ENCODE measurements around the gene SOWAHA. TPM values are rescaled to one million over a fixed set of nuclear protein-coding genes. Genes with fewer than 3 reads are reported as not detected.
"Not testable (repeated sequence)": the region's sequence is repeated elsewhere in the genome, so short reads cannot be mapped to it uniquely, and the experiment has no call there.

The SOWAHA gene
- total RNA-seq, 1 experiment from 2014 or later: not detected

DNA sequence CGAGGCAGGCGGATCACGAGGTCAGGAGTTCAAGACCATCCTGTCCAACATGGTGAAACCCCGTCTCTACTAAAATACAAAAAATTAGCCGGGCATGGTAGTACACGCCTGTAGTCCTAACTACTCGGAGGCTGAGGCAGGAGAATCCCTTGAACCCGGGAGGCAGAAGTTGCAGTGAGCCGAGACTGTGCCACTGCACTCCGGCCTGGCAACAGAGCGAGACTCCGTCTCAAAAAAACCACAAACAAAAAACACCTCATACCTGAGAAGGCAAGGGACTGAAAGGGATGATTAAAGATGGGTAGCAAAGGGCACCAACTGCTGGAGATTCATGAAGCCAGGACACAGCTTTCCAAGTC is 6.3 kb upstream of the SOWAHA start:
- not testable (repeated sequence) for DNase-seq (ENCODE audit: low read depth)

DNA sequence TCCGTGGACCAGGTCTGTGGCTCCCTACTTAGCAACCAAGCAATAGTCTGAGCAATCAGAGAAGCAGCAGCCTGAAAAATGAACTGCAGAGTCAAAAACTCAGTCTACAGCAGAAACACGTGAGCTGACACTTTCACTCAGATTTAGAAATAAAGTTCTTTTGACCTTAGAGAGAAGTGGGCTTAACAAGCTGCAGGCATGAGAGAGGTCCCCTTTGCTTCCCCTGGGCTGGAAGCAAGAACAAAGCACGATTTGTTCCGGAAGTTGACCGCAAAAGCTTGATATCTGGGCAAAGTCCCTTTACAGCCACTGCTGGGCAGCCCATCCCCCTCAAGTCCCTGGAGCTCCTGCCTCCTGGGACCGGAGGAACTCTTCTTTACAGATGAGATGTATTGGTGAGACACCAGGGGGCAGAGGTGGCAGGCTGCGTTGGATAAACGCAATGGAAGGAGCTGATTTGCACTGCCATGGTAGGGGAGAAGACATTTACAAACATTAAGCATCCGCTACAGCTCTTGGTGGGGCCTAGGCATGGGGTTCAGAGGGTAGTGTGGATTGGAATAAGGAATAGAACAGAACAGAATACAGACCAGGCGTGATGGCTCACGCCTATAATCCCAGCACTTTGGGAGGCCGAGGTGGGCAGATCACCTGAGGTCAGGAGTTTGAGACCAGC is 5.8 kb upstream of the SOWAHA start:
- DNase-seq (ENCODE audit: low read depth): no peak

DNA sequence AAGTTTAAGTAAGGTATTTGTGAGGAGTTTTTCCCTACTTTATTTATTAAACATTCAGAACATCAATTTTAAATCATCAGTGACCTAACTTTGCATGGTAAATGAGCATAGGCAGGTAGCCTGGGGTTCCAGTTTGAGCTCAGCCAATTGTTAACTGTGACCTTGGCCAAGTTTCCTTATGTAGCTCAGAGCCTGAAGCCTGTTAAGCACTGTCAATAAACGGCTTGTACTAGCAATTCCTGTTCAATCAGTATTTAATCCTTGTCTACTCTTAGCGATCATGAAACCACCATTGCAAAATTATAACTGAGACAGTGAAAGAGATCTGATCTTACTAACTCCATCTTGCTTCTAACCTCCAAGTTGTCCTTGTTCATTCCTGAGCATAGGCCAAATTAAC is 4.7 kb upstream of the SOWAHA start:
- DNase-seq (ENCODE audit: low read depth): no peak

DNA sequence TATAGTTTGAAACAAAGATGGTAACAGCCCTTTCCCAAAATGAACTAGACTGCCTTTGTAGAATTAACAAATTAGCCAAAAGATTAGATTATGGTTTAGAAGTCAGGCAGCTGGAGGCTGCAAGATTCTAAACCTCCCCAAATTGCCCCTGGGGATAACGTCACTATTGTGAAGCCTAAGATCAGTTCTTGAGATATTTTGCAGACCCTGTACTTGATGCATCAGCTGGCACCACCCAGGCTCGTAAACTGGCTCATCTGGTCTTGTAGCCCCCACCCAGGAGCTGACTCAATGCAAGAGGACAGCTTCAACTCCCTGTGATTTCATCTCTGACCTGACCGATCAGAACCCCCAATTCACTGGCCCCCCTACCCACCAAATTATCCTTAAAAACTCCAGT is 4.2 kb upstream of the SOWAHA start:
- no peak for DNase-seq (ENCODE audit: low read depth)

DNA sequence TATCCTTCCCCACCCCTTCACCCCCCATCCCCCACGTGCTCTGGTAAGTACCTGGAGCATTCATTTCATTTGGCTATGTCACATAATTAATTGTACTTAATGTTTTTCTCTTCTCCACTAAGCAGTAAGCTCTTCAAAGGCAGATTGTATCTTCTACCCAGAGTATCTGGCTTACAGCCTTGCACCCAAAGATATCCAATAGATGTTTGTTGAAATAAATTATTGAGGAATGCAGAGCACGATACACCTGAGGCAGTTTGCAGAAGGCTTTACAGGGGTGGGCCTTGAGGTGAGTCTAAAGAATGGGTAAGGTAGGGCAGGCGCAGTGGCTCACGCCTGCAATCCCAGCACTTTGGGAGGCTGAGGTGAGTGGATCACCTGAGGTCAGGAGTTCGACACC is 2.5 kb upstream of the SOWAHA start:
- DNase-seq (ENCODE audit: low read depth): no peak

DNA sequence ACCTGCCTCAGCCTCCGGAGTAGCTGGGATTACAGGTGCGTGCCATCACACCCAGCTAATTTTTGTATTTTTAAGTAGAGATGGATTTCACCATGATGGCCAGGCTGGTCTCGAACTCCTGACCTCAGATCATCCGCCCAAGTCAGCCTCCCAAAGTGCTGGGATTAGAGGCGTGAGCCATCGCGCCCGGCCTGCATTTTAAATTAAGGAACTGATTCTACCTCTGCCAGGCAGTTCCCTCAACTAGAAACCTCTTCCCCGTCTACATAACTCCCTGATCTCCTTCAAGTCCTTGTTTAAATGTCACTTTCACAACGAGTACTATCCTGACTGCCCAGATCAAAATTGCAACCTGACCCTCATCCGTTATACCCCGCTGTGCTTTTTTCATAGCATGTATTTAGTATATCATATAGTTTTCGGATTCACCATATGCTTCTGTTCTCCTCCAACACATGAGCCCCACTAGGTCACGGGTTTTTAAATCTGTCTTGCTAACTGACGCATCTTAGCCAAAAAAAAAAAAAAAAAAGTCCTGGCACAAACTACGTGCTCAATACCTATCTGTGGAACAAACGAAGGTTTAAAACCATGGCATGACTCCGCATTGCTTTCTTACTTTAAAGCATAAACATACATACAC is 858 bp upstream of the SOWAHA start:
- no peak for DNase-seq (ENCODE audit: low read depth)

DNA sequence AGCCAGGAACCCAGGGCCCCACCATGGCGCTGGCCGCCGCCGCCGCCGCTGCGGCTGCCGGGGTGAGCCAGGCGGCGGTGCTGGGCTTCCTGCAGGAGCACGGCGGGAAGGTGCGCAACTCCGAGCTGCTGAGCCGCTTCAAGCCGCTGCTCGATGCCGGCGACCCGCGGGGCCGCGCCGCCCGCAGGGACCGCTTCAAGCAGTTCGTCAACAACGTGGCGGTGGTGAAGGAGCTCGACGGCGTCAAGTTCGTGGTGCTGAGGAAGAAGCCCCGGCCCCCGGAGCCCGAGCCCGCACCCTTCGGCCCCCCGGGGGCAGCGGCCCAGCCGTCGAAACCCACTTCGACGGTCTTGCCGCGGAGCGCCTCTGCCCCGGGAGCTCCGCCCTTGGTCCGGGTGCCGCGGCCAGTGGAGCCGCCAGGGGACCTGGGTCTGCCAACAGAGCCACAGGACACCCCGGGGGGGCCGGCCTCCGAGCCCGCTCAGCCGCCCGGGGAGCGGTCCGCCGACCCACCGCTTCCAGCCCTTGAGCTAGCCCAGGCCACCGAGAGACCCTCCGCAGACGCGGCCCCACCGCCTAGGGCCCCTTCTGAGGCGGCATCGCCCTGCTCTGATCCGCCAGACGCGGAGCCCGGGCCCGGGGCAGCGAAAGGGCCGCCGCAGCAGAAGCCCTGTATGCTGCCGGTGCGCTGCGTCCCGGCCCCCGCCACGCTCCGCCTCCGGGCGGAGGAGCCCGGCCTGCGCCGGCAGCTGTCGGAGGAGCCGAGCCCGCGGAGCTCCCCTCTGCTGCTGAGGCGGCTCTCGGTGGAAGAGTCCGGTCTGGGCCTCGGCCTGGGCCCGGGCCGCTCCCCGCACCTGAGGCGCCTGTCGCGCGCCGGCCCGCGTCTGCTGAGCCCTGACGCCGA is 749 bp downstream of the SOWAHA start:
- DNase-seq (ENCODE audit: low read depth): no peak

DNA sequence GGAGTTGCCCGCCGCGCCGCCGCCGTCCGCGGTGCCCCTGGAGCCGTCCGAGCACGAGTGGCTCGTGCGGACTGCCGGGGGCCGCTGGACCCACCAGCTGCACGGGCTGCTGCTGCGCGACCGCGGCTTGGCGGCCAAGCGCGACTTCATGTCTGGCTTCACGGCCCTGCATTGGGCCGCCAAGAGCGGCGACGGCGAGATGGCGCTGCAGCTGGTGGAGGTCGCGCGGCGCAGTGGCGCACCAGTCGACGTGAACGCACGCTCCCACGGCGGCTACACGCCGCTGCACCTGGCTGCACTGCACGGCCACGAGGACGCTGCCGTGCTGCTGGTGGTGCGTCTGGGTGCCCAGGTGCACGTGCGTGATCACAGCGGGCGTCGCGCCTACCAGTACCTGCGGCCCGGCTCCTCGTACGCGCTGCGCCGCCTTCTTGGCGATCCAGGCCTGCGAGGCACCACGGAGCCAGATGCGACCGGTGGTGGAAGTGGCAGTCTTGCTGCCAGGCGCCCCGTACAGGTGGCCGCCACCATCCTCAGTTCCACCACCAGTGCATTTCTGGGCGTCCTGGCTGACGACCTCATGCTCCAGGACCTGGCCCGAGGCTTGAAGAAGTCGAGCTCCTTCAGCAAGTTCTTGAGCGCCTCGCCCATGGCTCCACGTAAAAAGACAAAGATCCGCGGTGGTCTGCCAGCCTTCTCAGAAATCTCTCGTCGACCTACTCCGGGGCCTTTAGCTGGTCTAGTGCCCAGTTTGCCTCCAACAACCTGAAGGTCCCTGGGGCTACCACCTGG is 1.6 kb downstream of the SOWAHA start:
- DNase-seq (ENCODE audit: low read depth): no peak

DNA sequence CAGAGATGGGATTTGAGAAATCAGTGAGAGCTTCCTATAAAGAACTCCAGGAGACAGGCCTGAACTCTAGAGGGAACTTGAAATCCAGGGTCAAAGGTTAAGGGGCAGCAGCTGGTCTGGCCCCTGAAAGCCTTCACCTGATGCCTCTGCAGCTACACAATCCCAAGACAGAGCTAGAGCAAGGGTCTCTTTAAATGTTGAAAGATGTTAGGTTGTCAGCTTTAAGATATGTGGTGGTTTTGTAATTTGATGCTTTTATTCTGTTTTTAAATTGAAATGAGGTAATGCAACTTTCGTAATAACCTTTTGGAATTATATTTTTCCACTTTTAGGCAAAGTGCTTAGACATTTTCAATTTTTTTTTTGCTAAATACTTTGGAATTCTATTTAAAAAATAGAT is 2.4 kb downstream of the SOWAHA start:
- no peak for DNase-seq (ENCODE audit: low read depth)

DNA sequence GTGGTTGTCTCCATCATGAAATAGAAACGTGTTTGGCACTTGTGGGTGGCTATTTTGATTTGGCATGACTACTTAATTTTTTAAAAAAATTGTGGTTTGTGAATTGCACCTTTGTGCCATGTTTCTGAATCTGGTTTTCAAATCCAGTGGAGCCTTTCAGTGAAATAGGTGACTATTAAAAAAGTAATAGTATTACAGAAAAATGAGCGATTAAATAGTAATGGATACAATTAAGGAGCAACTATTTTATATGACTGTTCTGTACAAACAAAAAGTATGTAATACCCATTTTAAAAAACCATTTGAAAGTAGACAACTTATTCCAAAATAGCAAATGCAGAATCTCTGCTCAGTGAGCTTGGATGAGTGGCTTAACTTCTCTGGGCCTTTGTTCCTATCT is 3.0 kb downstream of the SOWAHA start:
- DNase-seq (ENCODE audit: low read depth): no peak

DNA sequence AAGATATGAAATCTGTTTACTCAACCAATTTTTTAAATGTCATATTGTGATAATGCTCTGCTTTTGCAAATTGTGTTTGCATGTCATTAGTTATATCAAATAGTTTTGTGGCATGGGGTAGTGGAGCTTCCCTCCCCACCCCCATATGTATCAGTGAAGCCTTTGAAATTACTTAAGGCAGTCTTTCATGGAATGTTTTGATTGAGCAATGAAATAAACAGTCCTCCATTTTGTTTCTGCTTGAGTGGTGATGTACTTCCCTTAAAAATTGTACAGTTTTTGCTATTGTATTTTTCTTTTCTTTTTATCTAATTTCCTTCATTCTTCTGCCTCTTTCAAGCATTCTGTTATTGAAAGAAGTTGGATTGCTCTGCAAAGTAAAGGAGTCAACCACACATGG is 3.5 kb downstream of the SOWAHA start:
- DNase-seq (ENCODE audit: low read depth): no peak

DNA sequence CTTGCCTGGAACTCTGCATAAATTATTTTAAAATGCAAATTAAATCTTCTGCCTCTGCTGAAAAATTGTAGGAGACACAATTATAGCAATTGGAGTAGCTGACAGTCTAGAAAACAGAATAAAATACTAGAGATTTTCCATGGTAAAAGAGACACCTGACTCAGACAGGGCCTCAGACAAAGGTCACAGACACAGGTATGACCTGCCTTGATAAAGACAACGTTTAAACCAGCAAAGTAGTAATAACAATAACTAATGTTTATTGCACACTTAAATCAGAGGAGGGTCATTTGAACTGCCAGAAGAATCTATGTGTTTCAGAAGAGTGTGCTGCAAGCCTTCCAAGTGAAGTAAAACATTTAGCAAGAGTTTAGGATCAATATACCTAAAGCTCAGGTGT is 3.9 kb downstream of the SOWAHA start:
- DNase-seq (ENCODE audit: low read depth): no peak

DNA sequence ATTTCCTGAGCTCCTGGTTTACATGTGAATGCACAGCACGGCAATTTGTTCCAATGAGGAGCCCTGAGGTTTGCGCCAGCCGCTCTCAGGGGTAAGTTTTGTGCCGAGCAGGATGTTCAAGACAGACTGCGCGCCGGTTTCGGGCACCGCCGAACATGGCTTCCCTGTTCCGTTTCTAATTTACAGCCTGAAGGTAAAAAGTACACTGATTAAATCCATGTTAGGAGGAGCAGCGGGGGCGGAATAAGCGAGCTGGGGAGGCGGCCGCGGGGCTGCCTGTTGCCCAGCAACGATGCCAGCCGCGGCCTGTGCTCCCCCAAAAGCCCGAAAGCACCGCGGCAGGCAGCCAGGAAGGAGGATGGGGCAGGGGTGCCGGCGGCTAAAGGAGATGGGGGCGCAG is 6.4 kb downstream of the SOWAHA start:
- DNase-seq (ENCODE audit: low read depth): no peak

DNA sequence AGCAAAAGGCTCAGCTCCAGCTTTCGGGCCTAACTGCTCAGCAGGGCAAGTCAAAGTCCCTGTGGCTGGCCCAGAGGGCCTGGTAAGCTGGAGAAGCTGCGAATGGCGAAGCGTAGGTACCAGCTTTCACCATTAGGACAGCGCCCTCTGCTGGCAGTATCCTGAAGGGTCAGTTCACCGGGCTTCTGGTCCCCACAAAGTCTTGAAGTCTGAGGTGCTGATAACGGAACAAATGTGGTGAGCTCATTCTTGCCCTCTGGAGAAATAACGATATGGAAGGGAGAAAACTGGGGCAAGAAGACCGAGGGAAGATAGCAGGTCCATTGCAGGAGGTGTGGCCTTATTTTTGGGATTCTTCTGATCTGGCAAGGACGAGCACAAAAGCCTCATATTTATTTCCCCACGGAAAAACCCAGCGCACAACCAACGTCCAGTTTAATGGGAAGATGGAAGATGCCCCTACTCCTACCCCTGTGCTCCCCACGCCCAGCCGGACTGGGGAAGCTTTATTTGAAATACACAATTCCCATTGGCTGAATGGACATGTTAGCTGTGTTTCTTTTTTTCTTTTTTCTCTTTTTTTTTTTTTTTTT is 7.2 kb downstream of the SOWAHA start:
- peak; percentile 80 for DNase-seq (ENCODE audit: low read depth)

DNA sequence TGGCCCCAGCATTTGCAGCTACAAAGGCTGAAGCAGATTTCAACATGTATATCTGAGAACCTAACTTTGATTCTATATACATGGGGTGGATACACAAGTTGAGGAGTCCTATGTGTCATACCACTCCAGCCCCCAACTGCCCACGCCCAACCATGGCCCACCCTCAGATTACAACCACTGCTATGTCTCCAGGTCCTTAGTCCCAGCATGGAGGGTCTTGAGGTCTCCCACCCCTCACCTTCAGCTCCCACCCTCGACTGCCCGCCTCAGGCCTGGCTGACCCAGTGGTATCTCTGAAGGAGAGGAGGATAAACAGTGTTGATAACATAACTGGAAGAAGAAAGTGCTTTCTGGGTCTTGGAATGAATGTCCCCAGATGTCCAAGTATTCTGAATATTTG is 8.2 kb downstream of the SOWAHA start:
- DNase-seq (ENCODE audit: low read depth): no peak

DNA sequence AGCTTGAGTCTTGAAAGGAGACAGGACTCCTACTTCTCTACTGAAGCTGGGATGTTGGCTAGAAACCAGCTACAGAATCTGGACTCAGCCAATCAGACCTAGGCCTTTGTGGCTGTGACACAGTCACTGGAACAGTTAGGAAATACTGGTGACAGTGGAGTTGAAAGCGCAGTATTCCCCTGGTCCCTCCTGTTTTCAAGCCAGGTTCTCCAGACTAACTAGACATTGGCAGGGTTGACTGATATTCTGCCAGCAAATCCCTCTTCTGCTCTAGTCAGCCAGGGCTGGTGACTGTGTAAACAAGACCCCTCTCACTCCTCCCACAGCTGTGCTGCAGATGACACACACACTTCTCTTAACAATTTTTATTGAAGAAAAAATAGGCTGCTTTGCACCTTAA is 8.7 kb downstream of the SOWAHA start:
- DNase-seq (ENCODE audit: low read depth): peak; percentile 28

DNA sequence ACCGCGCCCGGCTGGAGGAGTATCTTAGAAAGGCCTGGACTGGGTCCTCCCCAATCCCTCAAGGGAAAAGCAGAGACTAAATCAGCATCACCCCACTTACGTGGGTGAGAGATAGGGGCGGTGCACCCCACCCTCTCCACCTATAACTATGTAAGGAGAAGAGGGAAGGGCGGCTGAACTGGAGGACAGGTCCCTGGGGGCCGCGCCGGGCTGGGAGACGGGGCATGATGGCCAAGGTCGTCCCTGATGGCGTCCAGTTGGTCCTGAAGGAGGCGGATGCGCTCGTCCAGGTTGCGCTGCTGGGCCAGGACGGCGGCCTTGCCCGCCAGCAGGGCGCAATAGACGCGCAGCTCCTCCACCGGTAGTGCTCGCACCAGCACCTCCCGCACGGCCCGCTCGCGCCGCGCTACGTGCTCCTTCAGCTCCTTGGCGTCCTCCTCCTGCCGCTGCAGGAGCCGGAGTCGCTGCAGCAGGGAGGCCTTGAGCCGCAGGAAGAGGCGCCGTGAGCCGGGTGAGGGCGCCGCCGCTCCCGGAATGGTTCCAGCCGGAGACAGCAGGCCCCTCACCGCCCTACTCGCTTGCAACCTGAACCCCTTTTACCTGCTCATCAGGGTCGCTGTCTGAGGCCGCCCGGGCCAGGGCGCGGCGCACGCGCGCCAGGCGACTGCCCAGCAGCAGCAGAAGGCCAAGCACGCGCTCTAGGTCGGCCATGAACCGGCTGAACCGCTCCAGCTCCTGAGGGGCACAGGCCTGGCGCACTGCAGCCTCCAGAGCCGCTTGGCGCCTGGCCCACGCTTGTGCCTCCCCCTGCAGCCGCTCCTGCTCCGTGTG is 9.8 kb downstream of the SOWAHA start:
- DNase-seq (ENCODE audit: low read depth): no peak

DNA sequence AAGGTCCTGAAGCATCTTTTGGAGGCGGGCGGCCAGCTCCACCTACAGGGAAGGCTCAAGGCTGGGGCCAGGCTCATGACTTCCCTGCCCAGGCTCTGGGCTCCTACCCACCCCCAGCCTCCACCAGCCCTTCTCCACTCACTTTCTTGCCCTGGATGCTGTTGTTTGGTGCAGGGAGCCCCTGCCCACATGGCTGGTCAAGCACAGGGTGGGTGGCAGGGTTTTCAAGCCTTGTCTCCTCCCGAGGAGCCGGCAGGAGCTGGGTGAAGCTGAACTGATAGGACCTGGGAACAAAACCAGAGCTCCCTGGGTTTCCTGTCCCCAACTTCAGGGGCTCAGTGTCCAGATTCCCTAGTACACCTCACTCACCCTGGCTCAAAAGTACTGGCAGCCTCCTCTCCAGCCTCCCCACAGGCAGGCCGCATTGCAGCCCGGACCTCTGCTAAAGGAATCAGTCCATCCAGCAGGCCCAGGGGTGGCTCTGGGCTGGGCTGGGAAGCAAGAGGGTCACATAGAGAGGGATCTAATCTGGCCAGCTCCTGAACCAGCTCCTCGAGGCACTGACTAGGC is 10.5 kb downstream of the SOWAHA start:
- DNase-seq (ENCODE audit: low read depth): no peak

DNA sequence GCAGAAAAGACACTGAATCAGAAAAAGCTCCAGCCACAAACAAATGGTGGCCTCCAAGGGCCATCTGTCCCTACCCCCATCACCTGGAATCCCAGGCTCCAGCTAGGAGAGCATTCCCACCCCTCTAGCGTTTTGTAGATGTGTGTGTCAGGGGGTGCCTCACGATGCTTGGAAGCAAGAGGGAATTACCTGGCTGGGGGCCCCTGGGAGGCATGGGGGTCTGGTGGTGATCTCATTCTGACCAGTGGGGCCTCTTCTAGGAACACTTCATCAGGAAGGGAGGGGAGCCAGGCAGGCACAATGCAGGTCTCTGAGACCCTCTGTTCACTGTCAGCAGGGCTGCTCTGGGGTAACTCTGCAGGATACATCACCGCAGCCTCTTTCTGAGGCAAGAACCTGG is 11.3 kb downstream of the SOWAHA start:
- DNase-seq (ENCODE audit: low read depth): no peak
